ENCODE measurements around the gene CEP19. TPM values are rescaled to one million over a fixed set of nuclear protein-coding genes. Genes with fewer than 3 reads are reported as not detected.

The CEP19 gene
- total and polyA plus RNA-seq, 2 of the 4 experiments (the other 2 are of a cell fraction), result 1.1 to 1.4 TPM

DNA sequence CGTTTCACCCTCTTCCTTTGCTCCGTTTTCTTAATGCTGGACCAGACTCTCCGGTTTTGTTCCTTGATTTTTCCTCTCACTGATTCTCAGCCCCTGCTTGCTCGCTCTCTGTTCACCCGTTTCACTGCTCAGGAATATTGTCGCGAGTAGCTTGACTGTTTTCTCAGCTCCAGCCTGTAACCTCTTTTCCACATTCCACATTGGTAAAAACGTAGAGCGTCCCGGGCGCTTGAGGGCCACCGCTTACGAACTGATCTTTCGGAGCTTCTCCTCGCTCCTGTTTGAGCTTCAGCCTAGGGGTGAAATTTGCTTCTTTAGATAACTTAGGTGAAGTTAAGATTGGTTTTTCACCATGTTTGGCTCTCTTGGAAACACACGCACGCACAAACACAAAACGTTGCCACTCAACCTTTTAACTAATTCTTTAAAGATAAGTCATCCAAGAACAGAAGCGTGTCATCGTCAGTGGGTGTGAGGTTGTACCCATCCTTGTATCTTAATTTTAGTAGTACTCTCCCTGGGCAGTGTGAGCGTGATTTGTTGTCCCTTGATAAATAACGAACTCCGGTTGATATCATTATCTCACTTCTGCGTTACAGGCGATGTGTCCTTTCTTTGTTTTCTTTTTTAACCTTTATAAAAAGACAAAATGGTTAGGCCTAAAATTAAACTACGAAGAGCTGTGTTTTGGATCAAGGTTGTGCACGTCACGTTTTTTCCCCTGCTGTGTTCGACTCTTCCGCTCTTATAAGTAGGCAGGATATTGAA, 28.6 kb upstream of the CEP19 start:
- in situ Hi-C loops (cut with MboI; ENCODE audit: low sequenced_read_pairs), result no loop called here
- peak overlapping the region; percentile 93 for H3K4me2 ChIP-seq (ENCODE audit: low read depth, low read length)
- WGBS, 2 experiments (ENCODE audit: extremely low coverage in 2 of 2, insufficient read length in 1 of 2), result 0% methylated on average over 4 of the region's 30 CpGs; no CpG with 5 or more reads in 1 of the 2 experiments

More for the DNA sequence above, 28.6 kb upstream of the CEP19 start:
- H3K79me1 ChIP-seq (ENCODE audit: low read depth in 1 of 2, low read length in 2 of 2), result peaks cover 0 to 20% of the 10 kb centered on the region in 2 experiments; a peak in 2 of 4 replicates
- H2AK5ac ChIP-seq (ENCODE audit: low read depth, low read length), result peak overlapping the region; percentile 11; the same call in 1 of the 2 replicates
- ChIA-PET POLR2A (ENCODE audit: unreplicated experiment) (no interaction called here), CTCF (no interaction called here)
- peak overlapping the region; percentile 83 for H2AFZ ChIP-seq (replicated peaks; ENCODE audit: low read length, poor library complexity)
- TF ChIP-seq, protein P1, sequence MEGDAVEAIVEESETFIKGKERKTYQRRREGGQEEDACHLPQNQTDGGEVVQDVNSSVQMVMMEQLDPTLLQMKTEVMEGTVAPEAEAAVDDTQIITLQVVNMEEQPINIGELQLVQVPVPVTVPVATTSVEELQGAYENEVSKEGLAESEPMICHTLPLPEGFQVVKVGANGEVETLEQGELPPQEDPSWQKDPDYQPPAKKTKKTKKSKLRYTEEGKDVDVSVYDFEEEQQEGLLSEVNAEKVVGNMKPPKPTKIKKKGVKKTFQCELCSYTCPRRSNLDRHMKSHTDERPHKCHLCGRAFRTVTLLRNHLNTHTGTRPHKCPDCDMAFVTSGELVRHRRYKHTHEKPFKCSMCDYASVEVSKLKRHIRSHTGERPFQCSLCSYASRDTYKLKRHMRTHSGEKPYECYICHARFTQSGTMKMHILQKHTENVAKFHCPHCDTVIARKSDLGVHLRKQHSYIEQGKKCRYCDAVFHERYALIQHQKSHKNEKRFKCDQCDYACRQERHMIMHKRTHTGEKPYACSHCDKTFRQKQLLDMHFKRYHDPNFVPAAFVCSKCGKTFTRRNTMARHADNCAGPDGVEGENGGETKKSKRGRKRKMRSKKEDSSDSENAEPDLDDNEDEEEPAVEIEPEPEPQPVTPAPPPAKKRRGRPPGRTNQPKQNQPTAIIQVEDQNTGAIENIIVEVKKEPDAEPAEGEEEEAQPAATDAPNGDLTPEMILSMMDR (conservative IDR thresholded peaks at IDR 0.05; ENCODE audit: low read depth, low read length), result no peak
- TF ChIP-seq NFE2L2 (IDR thresholded peaks at IDR 0.05; ENCODE audit: low read depth, low read length) (no peak), MXI1 (IDR thresholded peaks at IDR 0.05; ENCODE audit: borderline replicate concordance, low read depth, low read length) (no peak), FOS (IDR thresholded peaks at IDR 0.05; ENCODE audit: low read depth, low read length) (no peak), BHLHE40 (IDR thresholded peaks at IDR 0.05; ENCODE audit: low read depth, low read length) (peak; percentile 34; the same call in 1 of the 2 replicates), MAFK (IDR thresholded peaks at IDR 0.05; ENCODE audit: low read depth, low read length) (no peak)
- TF ChIP-seq, protein P2, sequence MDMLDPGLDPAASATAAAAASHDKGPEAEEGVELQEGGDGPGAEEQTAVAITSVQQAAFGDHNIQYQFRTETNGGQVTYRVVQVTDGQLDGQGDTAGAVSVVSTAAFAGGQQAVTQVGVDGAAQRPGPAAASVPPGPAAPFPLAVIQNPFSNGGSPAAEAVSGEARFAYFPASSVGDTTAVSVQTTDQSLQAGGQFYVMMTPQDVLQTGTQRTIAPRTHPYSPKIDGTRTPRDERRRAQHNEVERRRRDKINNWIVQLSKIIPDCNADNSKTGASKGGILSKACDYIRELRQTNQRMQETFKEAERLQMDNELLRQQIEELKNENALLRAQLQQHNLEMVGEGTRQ (IDR thresholded peaks at IDR 0.05; ENCODE audit: low read depth, low read length), result no peak
- TF ChIP-seq, protein P3, sequence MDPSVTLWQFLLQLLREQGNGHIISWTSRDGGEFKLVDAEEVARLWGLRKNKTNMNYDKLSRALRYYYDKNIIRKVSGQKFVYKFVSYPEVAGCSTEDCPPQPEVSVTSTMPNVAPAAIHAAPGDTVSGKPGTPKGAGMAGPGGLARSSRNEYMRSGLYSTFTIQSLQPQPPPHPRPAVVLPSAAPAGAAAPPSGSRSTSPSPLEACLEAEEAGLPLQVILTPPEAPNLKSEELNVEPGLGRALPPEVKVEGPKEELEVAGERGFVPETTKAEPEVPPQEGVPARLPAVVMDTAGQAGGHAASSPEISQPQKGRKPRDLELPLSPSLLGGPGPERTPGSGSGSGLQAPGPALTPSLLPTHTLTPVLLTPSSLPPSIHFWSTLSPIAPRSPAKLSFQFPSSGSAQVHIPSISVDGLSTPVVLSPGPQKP (IDR thresholded peaks at IDR 0.05; ENCODE audit: borderline replicate concordance, low read depth, low read length), result no peak
- H4K91ac ChIP-seq (ENCODE audit: insufficient read depth, low read depth, low read length), result peak overlapping the region; percentile 72
- H2BK20ac ChIP-seq (ENCODE audit: low read depth, low read length), result no peak overlapping the region
- H4K5ac ChIP-seq (ENCODE audit: low read depth, low read length), result peak overlapping the region; percentile 43
- peak overlapping the region; percentile 94 for H2AK9ac ChIP-seq (replicated peaks; ENCODE audit: low read depth, low read length, poor library complexity)
- H2BK5ac ChIP-seq (ENCODE audit: low read depth, low read length, poor library complexity, severe bottlenecking), result peak overlapping the region; percentile 78
- peak; percentile 56 for DNase-seq
- H3K9ac ChIP-seq (ENCODE audit: low read depth, low read length), result peak overlapping the region; percentile 97
- H3K27ac ChIP-seq (ENCODE audit: insufficient read depth, low read length), result peak overlapping the region; percentile 91
- no peak overlapping the region for H2BK15ac ChIP-seq (ENCODE audit: low read depth, low read length)
- peak; percentile 4 for ATAC-seq (ENCODE audit: low read depth)
- dilution Hi-C loops (cut with HindIII; ENCODE audit: low sequenced_read_pairs, unreplicated experiment) (no loop called here), intact Hi-C loops (cut with micrococcal nuclease) (loop anchor here (5.0 kb wide), 3 partner anchors 37 to 202 kb away; partner anchors contain the start of gene NCBP2)
- H3K56ac ChIP-seq (ENCODE audit: extremely low read depth, insufficient read depth, low read length), result peak overlapping the region; percentile 87
- H4K20me1 ChIP-seq (ENCODE audit: insufficient read depth, low read length), result peaks cover 40% of the 10 kb centered on the region
- H2BK120ac ChIP-seq (ENCODE audit: low read depth, low read length), result peak overlapping the region; percentile 31
- H4K8ac ChIP-seq (ENCODE audit: low read depth in 2 of 2, low read length in 2 of 2), result peak overlapping the region; percentile 50 to 76; a peak in 2 of 4 replicates
- BruUV-seq (replicated peaks), result TSS peak; percentile 63
- no peaks in the 10 kb centered on the region for H3K9me3 ChIP-seq (ENCODE audit: control insufficient read depth, insufficient read depth, low read length)
- H3K18ac ChIP-seq (ENCODE audit: low read depth, low read length), result peak overlapping the region; percentile 94
- no peaks in the 10 kb centered on the region for H3K36me3 ChIP-seq (ENCODE audit: control insufficient read depth, insufficient read depth, low read length)
- peak overlapping the region; percentile 86 for H3K4ac ChIP-seq (ENCODE audit: low read depth, low read length)
- peak overlapping the region; percentile 97 for H3K23ac ChIP-seq (ENCODE audit: low read depth, low read length)
- H3K14ac ChIP-seq (replicated peaks; ENCODE audit: low read depth, low read length), result peak overlapping the region; percentile 95
- H3K9me1 ChIP-seq (ENCODE audit: insufficient read depth, low read length), result no peaks in the 10 kb centered on the region
- H3K27me3 ChIP-seq (ENCODE audit: control insufficient read depth, insufficient read depth, low read length), result no peaks in the 10 kb centered on the region
- peaks cover 1% of the 10 kb centered on the region; the same call in 1 of the 2 replicates for H3K4me1 ChIP-seq (ENCODE audit: control insufficient read depth, insufficient read depth, low read length)
- H3K4me3 ChIP-seq (ENCODE audit: insufficient read depth, low read depth, low read length), result peak overlapping the region; percentile 86

Measured in IMR-90 (cell line).